DND-41 (cell line): ENCODE results near the gene USP36.

Experiments
- ATAC-seq: fragments of 200-7000 bp; cut with Tn5 transposase; 3 replicates; pipeline ENCODE4 v1.9.1; 2021; ENCODE audit warnings: low read depth; ENCODE audit not compliant: insufficient read depth
- DNase-seq: peaks from one replicate; pipeline ENCODE4 v3.0.0-alpha.2; 2020
- H2AFZ ChIP-seq: 2 replicates; pipeline ENCODE4 v1.6.0; 2012; ENCODE audit warnings: low read depth, low read length
- H3K27ac ChIP-seq: 2 replicates; pipeline ENCODE4 v1.5.1; 2012; ENCODE audit warnings: low read length, inconsistent platforms
- H3K27me3 ChIP-seq: fragments of 200-600 bp; sonication (generic); 2 replicates; pipeline ENCODE4 v1.6.0; 2012; ENCODE audit warnings: low read length, mild to moderate bottlenecking, inconsistent platforms; ENCODE audit not compliant: insufficient read depth, poor library complexity
- H3K36me3 ChIP-seq: 2 replicates; pipeline ENCODE4 v1.5.1; 2012; ENCODE audit warnings: low read length, inconsistent platforms; ENCODE audit not compliant: insufficient read depth
- H3K4me1 ChIP-seq: 2 replicates; pipeline ENCODE4 v1.5.1; 2012; ENCODE audit warnings: mild to moderate bottlenecking, low read length; ENCODE audit not compliant: insufficient read depth
- H3K4me2 ChIP-seq: 2 replicates; pipeline ENCODE4 v1.6.0; 2012; ENCODE audit warnings: mild to moderate bottlenecking, moderate library complexity, low read length, inconsistent platforms; ENCODE audit not compliant: insufficient read depth
- H3K4me3 ChIP-seq, 2 experiments: fragments of 200-600 bp in 1 of 2; shearing (Covaris generic) in 1 of 2; 2 replicates each; pipeline ENCODE4 v1.5.1; 2012 to 2016; ENCODE audit warnings: inconsistent platforms in 2 of 2, low read length in 2 of 2, mild to moderate bottlenecking in 2 of 2, low read depth in 1 of 2, moderate library complexity in 1 of 2
- H3K79me2 ChIP-seq: 2 replicates; pipeline ENCODE4 v1.6.0; 2012; ENCODE audit warnings: low read length, inconsistent platforms; ENCODE audit not compliant: insufficient read depth
- H3K9ac ChIP-seq: 2 replicates; pipeline ENCODE4 v1.6.0; 2012; ENCODE audit warnings: low read depth, mild to moderate bottlenecking, inconsistent platforms, low read length, moderate library complexity
- H3K9me3 ChIP-seq: 2 replicates; pipeline ENCODE4 v1.5.1; 2012; ENCODE audit warnings: low read length, moderate library complexity, mild to moderate bottlenecking, inconsistent platforms; ENCODE audit not compliant: insufficient read depth, severe bottlenecking
- H4K20me1 ChIP-seq: 2 replicates; pipeline ENCODE4 v1.6.0; 2012; ENCODE audit warnings: low read length; ENCODE audit not compliant: insufficient read depth
- CTCF ChIP-seq: IDR thresholded peaks from 2 replicates; pipeline ENCODE4 v1.5.1; 2012; ENCODE audit warnings: borderline replicate concordance, low read length, moderate library complexity, mild to moderate bottlenecking; ENCODE audit not compliant: poor library complexity, severe bottlenecking; ENCODE audit errors: extremely low read depth
- EZH2 ChIP-seq: IDR thresholded peaks from 3 replicates; pipeline ENCODE4 v1.6.1; 2012; ENCODE audit warnings: borderline replicate concordance, low read depth, mild to moderate bottlenecking, moderate library complexity, low read length, inconsistent platforms; ENCODE audit not compliant: severe bottlenecking

USP36 gene

GRCh38 chr17:78746263-78746948, 94.2 kb downstream of the USP36 start:
- no peak overlapping the region for H3K9ac ChIP-seq
- H3K4me1 ChIP-seq: peaks cover 24% of the 10 kb centered on the region
- H3K36me3 ChIP-seq: no peaks in the 10 kb centered on the region
- no peak overlapping the region for H3K4me2 ChIP-seq
- no peak for ATAC-seq
- TF ChIP-seq EZH2 (no peak), CTCF (no peak)
- H3K9me3 ChIP-seq: no peaks in the 10 kb centered on the region
- H3K79me2 ChIP-seq: peaks cover 31% of the 10 kb centered on the region; the same call in 1 of the 2 replicates
- H4K20me1 ChIP-seq: peaks cover 46% of the 10 kb centered on the region
- H3K4me3 ChIP-seq: no peak overlapping the region
- no peak overlapping the region for H3K27ac ChIP-seq
- no peaks in the 10 kb centered on the region for H3K27me3 ChIP-seq
- H2AFZ ChIP-seq: no peak overlapping the region
- no peak for DNase-seq
